Measurements from ENCODE around the gene DNAJB6.

The DNAJB6 gene

GRCh38 chr7:157295338-157295737 is 41.5 kb upstream of the DNAJB6 start:
- no peak for TF ChIP-seq CTCF (IDR thresholded peaks at IDR 0.05; ENCODE audit: low read depth, low read length, missing control alignments)
- no peak overlapping the region for H3K4me3 ChIP-seq (replicated peaks; ENCODE audit: low read depth, low read length)
- DNase-seq (ENCODE audit: extremely low read depth, low read depth) = no peak

- H3K4me3 ChIP-seq (replicated peaks; ENCODE audit: low read depth, low read length) = no peak overlapping the region
- no peak for DNase-seq (ENCODE audit: extremely low read depth, low read depth)
- TF ChIP-seq CTCF (IDR thresholded peaks at IDR 0.05; ENCODE audit: low read depth, low read length, missing control alignments) = no peak
Measured at GRCh38 chr7:157297185-157297584, 39.6 kb upstream of the DNAJB6 start.

DNA sequence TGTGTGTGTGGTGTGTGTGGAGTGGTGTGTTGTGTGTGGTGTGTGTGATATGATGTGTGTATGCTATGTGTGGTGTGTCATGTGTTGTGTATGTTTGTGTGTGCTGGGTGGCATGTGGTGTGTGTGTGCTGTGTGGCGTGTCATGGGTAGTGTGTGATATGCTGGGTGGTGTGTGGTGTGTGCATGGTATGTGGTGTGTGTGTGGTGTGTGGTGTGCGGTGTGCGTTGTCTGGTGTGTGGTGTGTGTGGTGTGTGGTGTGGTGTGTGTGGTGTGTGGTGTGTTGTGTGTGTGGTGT is 37.5 kb upstream of the DNAJB6 start:
- no peak for DNase-seq (ENCODE audit: extremely low read depth, low read depth)
- no peak for TF ChIP-seq CTCF (IDR thresholded peaks at IDR 0.05; ENCODE audit: low read depth, low read length, missing control alignments)
- H3K4me3 ChIP-seq (replicated peaks; ENCODE audit: low read depth, low read length) = no peak overlapping the region

DNA sequence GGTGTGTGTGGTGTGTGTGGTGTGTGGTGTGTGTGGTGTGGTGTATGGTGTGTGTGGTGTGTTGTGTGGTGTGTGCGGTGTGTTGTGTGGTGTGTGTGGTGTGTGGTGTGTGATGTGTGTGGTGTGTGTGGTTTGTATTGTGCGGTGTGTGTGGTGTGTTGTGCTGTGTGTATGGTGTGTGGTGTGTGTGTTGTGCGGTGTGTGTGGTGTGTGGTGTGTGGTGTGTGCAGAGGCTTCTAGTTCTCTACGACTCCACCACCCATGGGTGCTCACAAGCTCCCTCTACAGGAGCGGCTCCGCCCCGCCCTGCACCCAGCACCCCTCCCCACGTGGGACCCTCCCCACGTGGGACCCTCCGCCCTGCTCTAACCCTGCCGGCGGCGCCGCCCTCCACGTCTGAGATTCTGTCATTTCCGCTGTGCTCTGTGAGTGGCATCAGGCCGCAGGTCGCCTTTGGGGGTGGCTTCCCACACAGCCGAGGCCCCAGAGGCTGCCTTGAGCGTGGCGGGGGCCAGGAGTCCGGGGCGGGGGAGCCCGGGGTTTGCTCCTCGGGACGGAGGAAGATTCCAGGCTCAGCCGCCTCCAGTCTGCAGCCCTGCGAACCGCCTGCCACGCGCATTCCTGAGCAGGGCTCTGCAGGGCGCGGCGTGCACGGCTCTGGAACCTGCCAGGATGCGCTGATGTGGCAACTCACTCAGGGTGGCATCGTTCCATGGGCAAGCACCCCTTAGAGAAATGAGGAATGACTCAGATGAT is 37.0 kb upstream of the DNAJB6 start:
- no peak overlapping the region for H3K4me3 ChIP-seq (replicated peaks; ENCODE audit: low read depth, low read length)
- no peak for DNase-seq (ENCODE audit: extremely low read depth, low read depth)
- TF ChIP-seq CTCF (IDR thresholded peaks at IDR 0.05; ENCODE audit: low read depth, low read length, missing control alignments) = no peak

DNA sequence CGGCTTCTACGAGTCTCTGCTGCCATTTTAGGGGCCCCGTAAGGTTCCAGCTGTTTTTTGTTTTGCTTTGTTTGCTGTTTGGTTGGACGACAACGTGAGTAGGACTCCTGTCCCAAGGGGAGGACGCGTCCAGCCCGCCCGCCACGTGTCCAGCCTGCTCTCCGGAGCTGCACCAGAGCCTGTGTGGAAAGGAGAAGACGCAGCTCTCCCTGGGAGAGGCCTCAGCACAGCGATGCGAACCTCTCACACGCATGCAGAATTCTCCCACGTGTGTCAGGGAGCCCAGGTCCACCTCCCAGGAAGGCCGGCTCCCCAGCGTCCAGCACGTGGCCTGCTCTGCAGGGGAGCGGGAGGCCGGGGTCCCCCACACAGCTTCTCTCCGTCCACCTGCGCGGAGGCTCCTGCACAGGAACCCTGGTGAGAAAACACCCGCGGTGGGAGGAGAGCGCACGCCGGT is 36.4 kb upstream of the DNAJB6 start:
- DNase-seq (ENCODE audit: extremely low read depth, low read depth) = no peak
- H3K4me3 ChIP-seq (replicated peaks; ENCODE audit: low read depth, low read length) = no peak overlapping the region
- no peak for TF ChIP-seq CTCF (IDR thresholded peaks at IDR 0.05; ENCODE audit: low read depth, low read length, missing control alignments)

DNA sequence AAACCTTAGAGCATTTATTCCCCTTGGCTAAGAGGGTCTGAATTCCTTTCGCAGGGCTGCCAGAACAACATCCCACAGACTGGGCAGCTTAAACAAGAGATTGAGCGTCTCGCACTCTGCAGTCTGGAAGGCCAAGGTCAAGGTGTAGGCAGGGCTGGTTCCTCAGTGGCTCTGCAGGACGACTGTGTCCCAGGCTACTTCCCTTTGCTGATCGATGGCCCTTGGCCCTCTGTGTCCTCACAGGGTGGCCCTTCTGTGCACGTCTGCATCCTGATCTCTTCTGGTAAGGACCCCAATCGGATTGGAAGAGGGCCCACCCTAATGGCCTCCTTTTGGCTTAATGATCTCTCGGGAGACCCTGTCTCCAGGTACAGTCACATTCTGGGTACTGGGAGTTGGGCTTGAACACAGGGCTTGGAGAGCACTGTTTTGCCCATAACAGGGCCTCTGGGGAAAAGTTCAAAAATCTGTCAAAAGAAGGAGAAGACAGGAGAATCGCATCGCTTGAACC is 35.1 kb upstream of the DNAJB6 start:
- DNase-seq (ENCODE audit: extremely low read depth, low read depth) = no peak
- TF ChIP-seq CTCF (IDR thresholded peaks at IDR 0.05; ENCODE audit: low read depth, low read length, missing control alignments) = no peak
- H3K4me3 ChIP-seq (replicated peaks; ENCODE audit: low read depth, low read length) = no peak overlapping the region

All from HFF-Myc (cell line).